WI38 (cell line): Measurements from ENCODE around the gene TCEANC2.

Source experiments
- H3K4me3 ChIP-seq: 2 replicates; pipeline ENCODE4 v1.5.1; 2011; ENCODE audit warnings: low read depth, mild to moderate bottlenecking, control low read depth, low read length
- CTCF ChIP-seq: IDR thresholded peaks from 2 replicates; pipeline ENCODE4 v1.5.1; 2012; ENCODE audit warnings: low read depth, mild to moderate bottlenecking, control low read depth, low read length

The TCEANC2 gene

DNA sequence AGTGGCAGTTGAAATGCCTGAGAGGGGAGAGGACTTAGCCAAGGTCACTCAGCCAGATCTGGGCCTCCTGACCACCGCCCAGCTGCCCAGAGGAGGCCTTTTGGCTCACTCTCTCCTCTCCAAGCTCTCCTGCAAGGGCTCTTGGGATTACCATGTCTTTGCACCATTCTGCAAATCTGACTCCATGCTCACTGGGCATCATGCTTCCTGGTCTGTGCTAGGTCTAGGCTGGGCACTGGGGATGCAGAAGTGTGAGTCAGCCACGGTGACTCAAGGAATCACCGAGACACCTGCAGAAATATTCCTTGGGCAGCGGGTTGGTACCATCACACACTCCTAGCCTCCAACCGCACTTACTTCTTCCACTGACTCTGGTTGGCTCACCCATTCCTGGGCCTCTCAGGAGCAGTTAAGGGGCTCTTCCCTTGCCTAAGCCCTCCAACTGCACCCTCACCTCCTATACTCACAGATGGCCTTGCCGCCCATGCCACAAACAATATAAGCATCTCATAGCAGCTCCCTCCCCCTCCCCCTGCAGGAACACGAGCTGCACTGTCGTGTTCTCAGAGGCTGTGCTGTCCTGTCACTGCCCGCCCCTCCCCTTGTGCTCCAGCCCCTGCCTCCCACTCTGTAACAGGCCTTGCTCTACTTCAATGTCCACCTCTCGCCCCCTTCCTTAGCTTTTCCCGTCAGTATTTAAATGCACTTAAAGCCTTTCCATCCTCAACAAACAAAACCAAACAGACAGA, 64.6 kb downstream of the TCEANC2 start:
- no peak for TF ChIP-seq CTCF
- no peak overlapping the region for H3K4me3 ChIP-seq

DNA sequence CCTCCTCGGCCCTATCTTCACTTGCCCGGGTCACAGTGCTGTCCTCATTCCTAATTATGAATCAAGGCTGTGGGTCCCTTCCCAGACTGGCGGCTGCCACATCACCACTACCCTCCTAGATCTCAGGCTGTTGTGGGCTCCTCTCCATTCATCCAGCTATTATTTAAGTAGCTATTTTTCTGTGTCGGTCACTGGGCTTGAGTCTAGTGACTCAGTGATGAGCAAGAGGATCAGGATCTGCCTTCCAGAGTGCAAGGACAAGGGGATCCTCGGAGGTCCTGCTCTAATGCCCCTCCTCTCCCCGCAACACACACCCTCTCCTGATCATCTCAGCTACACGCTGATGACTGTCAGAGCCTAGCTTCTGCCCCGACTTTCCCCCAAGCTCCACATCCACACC, 65.3 kb downstream of the TCEANC2 start:
- no peak overlapping the region for H3K4me3 ChIP-seq
- TF ChIP-seq CTCF: no peak

DNA sequence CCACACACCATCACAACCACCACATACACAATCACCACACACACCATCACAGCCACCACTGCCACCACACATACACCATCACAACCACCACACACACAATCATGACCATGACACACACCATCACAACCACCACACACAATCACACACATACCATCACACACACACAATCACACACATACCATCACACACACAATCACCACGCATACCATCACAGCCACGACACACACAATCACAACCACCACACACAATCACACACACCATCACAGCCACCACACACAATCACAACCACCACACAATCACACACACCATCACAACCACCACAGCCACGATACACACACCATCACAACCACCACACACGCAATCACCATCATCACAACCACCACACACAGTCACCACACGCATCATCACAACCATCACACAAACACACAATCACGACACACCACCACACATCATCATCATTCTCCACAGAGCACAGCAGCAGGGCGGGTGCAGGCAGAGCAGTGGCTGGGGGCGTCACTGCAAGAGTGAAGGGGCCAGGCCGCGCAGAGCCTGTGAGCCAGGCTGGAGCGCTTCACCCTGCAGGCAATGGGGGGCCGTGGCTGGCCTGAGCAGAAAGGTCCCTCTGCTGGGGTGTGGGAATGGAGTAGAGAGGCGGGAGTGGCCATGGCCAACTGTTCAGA, 66.8 kb downstream of the TCEANC2 start:
- H3K4me3 ChIP-seq: no peak overlapping the region
- no peak for TF ChIP-seq CTCF

DNA sequence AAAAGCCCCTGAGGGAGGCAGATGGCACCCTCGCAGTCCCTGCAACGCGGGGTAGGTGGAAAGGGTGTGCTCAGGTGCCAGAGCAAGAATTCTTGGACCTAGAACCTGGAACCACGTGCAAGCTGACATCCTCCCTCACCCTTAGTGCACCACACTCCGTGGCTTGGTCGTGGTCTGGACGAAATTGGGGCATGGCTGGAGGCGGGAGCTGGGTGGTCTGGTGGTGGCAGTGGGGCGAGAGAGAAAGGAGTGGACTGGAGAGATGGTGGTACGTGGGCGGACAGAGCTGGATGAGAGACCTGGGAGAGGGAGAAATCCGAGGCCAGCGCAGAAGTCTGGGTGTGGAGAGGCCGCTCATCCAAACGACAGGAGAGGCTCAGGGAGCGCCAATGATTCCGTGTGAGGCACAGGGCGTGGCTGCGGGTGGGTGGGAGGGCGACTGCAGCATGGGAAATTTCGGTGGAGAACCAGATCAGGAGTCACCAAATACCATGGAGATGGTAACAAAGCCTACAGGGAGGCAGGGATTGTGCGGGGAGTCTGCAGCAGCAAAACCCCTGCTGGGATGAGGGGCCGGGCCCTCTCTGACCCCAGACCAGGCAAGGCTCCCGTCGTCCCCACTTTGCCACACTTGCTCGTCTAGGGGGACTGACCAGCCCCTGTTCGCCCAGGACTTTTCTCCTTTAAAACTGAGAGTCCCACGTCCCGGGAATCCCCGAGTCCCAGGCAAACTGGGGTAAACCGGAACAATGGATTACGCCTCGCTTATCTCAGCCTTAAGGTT, 67.5 kb downstream of the TCEANC2 start:
- peak overlapping the region; percentile 27; the same call in 1 of the 2 replicates for H3K4me3 ChIP-seq
- TF ChIP-seq CTCF: no peak

DNA sequence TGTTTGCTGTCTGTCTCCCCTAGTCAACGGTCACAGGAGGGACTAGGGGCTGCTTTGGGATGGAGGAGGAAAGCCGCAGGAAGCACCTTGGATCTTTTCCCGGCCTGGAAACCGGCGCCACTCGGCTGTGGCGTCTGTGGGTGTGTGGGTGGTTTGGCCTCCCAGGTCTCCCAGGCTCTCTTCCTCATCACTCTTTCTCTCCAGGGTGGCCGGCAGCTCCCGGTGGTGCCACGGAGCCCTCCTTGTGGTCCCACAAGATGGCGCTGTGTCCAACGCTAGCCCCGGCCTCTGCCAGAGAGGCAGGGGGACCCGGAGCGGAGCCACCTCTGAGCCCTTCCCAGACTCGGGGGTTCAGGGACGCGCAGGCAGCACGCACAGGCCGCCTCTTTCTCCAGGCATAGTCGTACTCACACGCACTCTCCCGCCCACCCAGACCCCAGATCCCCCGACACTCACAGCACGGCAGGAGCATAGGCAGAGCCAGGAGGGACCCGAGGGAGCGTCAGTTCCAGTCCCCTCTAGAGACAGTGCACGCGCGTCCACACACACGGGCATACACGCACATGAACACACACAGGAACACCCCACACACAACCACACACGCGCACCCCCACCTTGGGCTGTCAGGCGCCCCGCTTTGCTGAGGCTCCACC, 68.2 kb downstream of the TCEANC2 start:
- peak overlapping the region; percentile 27; the same call in 1 of the 2 replicates for H3K4me3 ChIP-seq
- TF ChIP-seq CTCF: peak; percentile 68

GRCh38 chr1:54122135-54122751, 68.8 kb downstream of the TCEANC2 start:
- no peak overlapping the region for H3K4me3 ChIP-seq
- no peak for TF ChIP-seq CTCF
